ENCODE measurements around the gene WDR27. TPM values are rescaled to one million over a fixed set of nuclear protein-coding genes. Genes with fewer than 3 reads are reported as not detected.
A peak's percentile ranks its signal among the peaks of the same experiment; 100 is the strongest.
"Not testable (repeated sequence)": the region's sequence is repeated elsewhere in the genome, so short reads cannot be mapped to it uniquely, and the experiment has no call there.

Gene WDR27
- total and polyA plus RNA-seq, 2 experiments from 2014 or later, result 54.4 to 83.0 TPM

DNA sequence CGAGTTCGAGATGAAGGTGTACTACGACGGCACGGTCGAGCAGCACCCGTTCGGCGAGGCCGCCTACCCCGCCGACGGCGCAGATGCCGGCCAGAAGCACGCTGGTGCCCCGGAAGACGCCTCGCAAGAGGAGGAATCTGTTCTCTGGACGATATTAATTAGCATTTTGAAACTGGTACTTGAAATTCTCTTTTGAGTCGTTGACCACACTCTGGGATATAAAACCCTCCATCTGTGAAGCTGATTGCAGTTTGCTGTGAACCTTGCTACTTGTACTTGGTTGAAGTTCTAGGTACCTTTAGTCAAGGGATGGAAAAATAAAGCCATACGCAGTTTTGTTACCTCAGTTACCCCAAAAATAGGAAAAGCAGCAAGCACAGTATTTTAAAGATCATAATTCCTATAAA, 1.0 kb upstream of the WDR27 start:
- no peak for TF ChIP-seq CTCF (IDR thresholded peaks at IDR 0.05; ENCODE audit: low read depth, low read length)
- DNase-seq (ENCODE audit: low read depth in 1 of 2, low spot score in 1 of 2), result peak in 1 of 2 donors; percentile 19
- Histone ChIP-seq H3K27me3 (no peaks in the 10 kb centered on the region), H3K9me3 (ENCODE audit: low read depth) (no peaks in the 10 kb centered on the region), H3K27ac (peak overlapping the region; percentile 89), H3K4me1 (ENCODE audit: low read depth) (peaks cover 20% of the 10 kb centered on the region), H3K4me3 (peak overlapping the region; percentile 66), H3K36me3 (peaks cover 14% of the 10 kb centered on the region)

DNA sequence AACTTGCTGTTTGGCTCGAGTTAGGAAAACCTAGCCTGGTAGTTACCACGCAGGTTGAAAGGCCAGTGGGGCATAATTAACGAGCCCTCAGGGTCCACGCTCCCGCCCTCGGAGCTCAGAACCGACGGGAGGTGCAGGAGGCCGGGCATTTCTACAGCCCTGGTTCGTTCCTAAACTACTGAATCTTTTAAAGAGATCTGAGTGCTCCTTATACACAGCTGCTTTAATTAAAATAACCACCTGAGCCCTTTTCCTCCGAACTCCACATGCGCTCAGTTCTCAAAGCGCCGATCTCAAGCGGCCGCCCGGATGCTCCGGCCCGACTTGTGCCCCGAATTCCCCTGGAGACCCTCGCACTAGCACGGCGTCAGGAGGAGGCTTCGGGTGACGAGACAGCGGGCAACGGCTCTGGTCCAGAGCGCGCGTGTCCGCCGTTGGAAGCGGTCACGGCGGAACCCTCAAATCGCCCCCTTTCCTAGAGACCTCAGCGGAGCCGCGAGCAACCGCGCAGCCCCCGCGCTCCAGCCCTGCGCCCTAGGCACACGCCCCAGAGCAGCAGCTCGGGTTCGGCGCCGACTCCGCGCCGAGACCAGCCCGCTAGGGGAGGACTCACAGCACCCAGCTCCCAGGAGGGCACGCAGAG, 397 bp downstream of the WDR27 start:
- H3K9me3 ChIP-seq (ENCODE audit: low read depth), result no peaks in the 10 kb centered on the region
- H3K27ac ChIP-seq, result peak overlapping the region; percentile 89
- H3K4me1 ChIP-seq (ENCODE audit: low read depth), result peaks cover 17% of the 10 kb centered on the region
- H3K27me3 ChIP-seq, result no peaks in the 10 kb centered on the region
- H3K4me3 ChIP-seq, result peak overlapping the region; percentile 66
- H3K36me3 ChIP-seq, result peaks cover 14% of the 10 kb centered on the region
- no peak for TF ChIP-seq CTCF (IDR thresholded peaks at IDR 0.05; ENCODE audit: low read depth, low read length)
- no peak for DNase-seq (ENCODE audit: low read depth in 1 of 2, low spot score in 1 of 2)

DNA sequence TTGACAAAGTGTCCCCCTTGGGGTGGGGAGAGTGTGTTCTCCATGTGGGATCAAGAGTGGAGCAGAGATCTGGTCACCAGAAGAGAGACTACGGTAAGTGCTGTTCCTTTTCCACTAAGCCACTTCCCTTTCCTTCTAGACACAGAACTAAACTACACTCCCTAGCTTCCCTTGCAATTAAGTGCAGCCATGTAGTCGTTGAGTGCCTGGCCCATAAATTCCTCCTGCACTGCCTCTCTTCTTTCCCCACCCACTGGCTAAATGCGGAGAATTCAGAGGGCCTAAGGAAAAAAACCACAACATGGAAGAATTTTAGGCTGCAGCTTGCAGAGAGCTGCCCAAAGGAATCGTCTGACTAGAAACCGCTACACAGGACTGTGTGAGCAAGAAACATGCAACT, 1.5 kb downstream of the WDR27 start:
- peak in 1 of 2 donors; percentile 18 for DNase-seq (ENCODE audit: low read depth in 1 of 2, low spot score in 1 of 2)
- no peaks in the 10 kb centered on the region for H3K9me3 ChIP-seq (ENCODE audit: low read depth)
- no peaks in the 10 kb centered on the region for H3K27me3 ChIP-seq
- H3K27ac ChIP-seq, result no peak overlapping the region
- H3K4me1 ChIP-seq (ENCODE audit: low read depth), result peaks cover 17% of the 10 kb centered on the region
- H3K4me3 ChIP-seq, result no peak overlapping the region
- TF ChIP-seq CTCF (IDR thresholded peaks at IDR 0.05; ENCODE audit: low read depth, low read length), result no peak
- peaks cover 3% of the 10 kb centered on the region for H3K36me3 ChIP-seq

DNA sequence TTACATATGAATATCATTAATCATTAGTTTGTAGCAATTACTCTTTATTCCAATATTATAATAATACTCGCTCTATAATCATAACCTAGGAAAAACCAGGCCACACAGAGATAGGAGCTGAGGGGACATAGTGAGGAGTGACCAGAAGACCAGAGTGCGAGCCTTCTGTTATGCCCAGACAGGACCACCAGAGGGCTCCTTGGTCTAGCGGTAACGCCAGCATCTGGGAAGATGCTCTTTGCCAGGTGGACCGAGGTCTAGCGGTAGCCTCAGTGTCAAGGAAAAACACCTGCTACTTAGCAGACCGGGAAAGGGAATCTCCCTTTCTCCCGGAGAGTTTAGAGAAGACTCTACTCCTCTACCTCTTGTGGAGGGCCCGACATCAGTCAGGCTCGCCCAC, 4.7 kb downstream of the WDR27 start:
- not testable (repeated sequence) for H3K4me1 ChIP-seq (ENCODE audit: low read depth); H3K27ac ChIP-seq; H3K27me3 ChIP-seq; H3K36me3 ChIP-seq; H3K4me3 ChIP-seq; H3K9me3 ChIP-seq (ENCODE audit: low read depth)
- peak in 1 of 2 donors; percentile 29 for DNase-seq (ENCODE audit: low read depth in 1 of 2, low spot score in 1 of 2)
- TF ChIP-seq CTCF (IDR thresholded peaks at IDR 0.05; ENCODE audit: low read depth, low read length), result peak; percentile 53

DNA sequence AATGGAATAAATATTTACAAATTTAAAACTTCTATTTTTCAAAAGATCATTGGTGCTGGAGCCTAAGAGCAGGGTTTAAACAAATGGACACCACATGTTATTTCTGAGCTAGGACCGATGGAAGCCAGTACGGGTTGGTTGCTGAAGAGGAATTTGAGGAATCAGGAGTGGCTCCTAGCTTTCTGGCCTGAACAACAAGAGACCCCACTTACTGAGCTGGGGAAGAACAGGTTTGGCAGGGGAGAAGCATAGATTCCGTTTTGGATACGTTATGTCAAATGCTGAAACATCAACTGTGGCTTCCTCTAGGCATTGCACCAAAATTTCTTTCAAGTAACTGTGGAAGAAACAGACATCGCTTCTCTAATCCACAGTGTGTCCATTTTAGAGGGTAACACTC, 6.7 kb downstream of the WDR27 start:
- H3K36me3 ChIP-seq, result no peaks in the 10 kb centered on the region
- DNase-seq (ENCODE audit: low read depth in 1 of 2, low spot score in 1 of 2), result no peak
- no peak for TF ChIP-seq CTCF (IDR thresholded peaks at IDR 0.05; ENCODE audit: low read depth, low read length)
- H3K9me3 ChIP-seq (ENCODE audit: low read depth), result no peaks in the 10 kb centered on the region
- H3K4me3 ChIP-seq, result no peak overlapping the region
- no peak overlapping the region for H3K27ac ChIP-seq
- H3K4me1 ChIP-seq (ENCODE audit: low read depth), result no peaks in the 10 kb centered on the region
- H3K27me3 ChIP-seq, result no peaks in the 10 kb centered on the region
